PC-9 (cell line): ENCODE measurements around the gene USP54.

Experiments
- CTCF ChIP-seq: fragments of 200-600 bp; sonication (generic); conservative IDR thresholded peaks from 2 replicates; pipeline ENCODE4 v1.6.1; 2017; ENCODE audit warnings: mixed run types, antibody characterized with exemption, mild to moderate bottlenecking, moderate library complexity
- EZH2 ChIP-seq: fragments of 200-600 bp; sonication (generic); IDR thresholded peaks from 2 replicates; pipeline ENCODE4 v1.8.0; 2017; ENCODE audit warnings: antibody characterized with exemption, low read depth

- TF ChIP-seq CTCF = no peak
- TF ChIP-seq EZH2 = no peak
Measured at GRCh38 chr10:73519336-73519735, 71.8 kb downstream of the USP54 start.
